ENCODE measurements around the gene CLCN4.

The CLCN4 gene

GRCh38 chrX:10156199-10157031 is at the start of gene CLCN4:
Gene CLCN4 (plus strand): TSS chrX:10156975. CDS start chrX:10185033, 28,058 bp downstream.
- DNase-seq = no peak

GRCh38 chrX:10107483-10107882 is 49.3 kb upstream of the CLCN4 start:
- DNase-seq = no peak

- no peak for DNase-seq
These were observed 48.5 kb upstream of the CLCN4 start for GRCh38 chrX:10108288-10108687.

GRCh38 chrX:10109695-10110094 is 47.1 kb upstream of the CLCN4 start:
- no peak for DNase-seq

- no peak for DNase-seq
These were observed 46.3 kb upstream of the CLCN4 start for GRCh38 chrX:10110316-10110935.

GRCh38 chrX:10110984-10111363 is 45.8 kb upstream of the CLCN4 start:
- DNase-seq = peak; percentile 42 to 43

GRCh38 chrX:10111364-10112148 is 45.2 kb upstream of the CLCN4 start:
- peak; percentile 33 to 37 for DNase-seq

- no peak for DNase-seq
These were observed 44.3 kb upstream of the CLCN4 start for GRCh38 chrX:10112510-10112909.

- no peak for DNase-seq
These were observed 41.7 kb upstream of the CLCN4 start for GRCh38 chrX:10115082-10115481.

GRCh38 chrX:10117301-10117700 is 39.5 kb upstream of the CLCN4 start:
- no peak for DNase-seq

- no peak for DNase-seq
These were observed 38.9 kb upstream of the CLCN4 start for GRCh38 chrX:10117864-10118377.

- DNase-seq = no peak
These were observed 38.2 kb upstream of the CLCN4 start for GRCh38 chrX:10118530-10118929.

- DNase-seq = peak; percentile 75 to 84
These were observed 37.3 kb upstream of the CLCN4 start for GRCh38 chrX:10119399-10119990.

- DNase-seq = no peak
These were observed 36.4 kb upstream of the CLCN4 start for GRCh38 chrX:10120331-10120730.

GRCh38 chrX:10120828-10121227 is 35.9 kb upstream of the CLCN4 start:
- DNase-seq = no peak

- DNase-seq = no peak
These were observed 35.0 kb upstream of the CLCN4 start for GRCh38 chrX:10121787-10122186.

GRCh38 chrX:10124506-10125247 is 32.1 kb upstream of the CLCN4 start:
- no peak for DNase-seq

- no peak for DNase-seq
These were observed 31.5 kb upstream of the CLCN4 start for GRCh38 chrX:10125248-10125615.

- no peak for DNase-seq
These were observed 30.7 kb upstream of the CLCN4 start for GRCh38 chrX:10126044-10126443.

- DNase-seq = no peak
These were observed 29.9 kb upstream of the CLCN4 start for GRCh38 chrX:10126834-10127233.

GRCh38 chrX:10128386-10128785 is 28.4 kb upstream of the CLCN4 start:
- no peak for DNase-seq

GRCh38 chrX:10129229-10129628 is 27.5 kb upstream of the CLCN4 start:
- DNase-seq = no peak
